Hepatocyte (in vitro differentiated cells): ENCODE results near the gene CDK7.

Experiments
- CTCF ChIP-seq: fragments of 200-600 bp; sonication (generic); IDR thresholded peaks from 2 replicates; pipeline ENCODE4 v1.5.1; 2016; ENCODE audit warnings: antibody characterized with exemption, mild to moderate bottlenecking; ENCODE audit not compliant: poor library complexity
- EZH2phosphoT487 ChIP-seq: fragments of 200-600 bp; sonication (generic); IDR thresholded peaks from one replicate; pipeline ENCODE4 v1.6.1; 2018; ENCODE audit warnings: antibody characterized with exemption, mild to moderate bottlenecking, low read depth, moderate library complexity; ENCODE audit not compliant: unreplicated experiment, severe bottlenecking

GRCh38 chr5:69281114-69281513 lies 46.4 kb downstream of the CDK7 start:
- TF ChIP-seq CTCF (no peak), EZH2phosphoT487 (no peak)
